HG03095 (cell line): ENCODE measurements around the gene OPN1LW.
"Not testable (repeated sequence)": the region's sequence is repeated elsewhere in the genome, so short reads cannot be mapped to it uniquely, and the experiment has no call there.

Experiments used
- ATAC-seq: cut with Tn5 transposase; IDR thresholded peaks from one replicate; pipeline ENCODE4 v1.9.1; 2021; ENCODE audit warnings: moderate library complexity; ENCODE audit not compliant: unreplicated experiment

Gene OPN1LW

GRCh38 chrX:154144010-154144409 is at the start of gene OPN1LW:
OPN1LW (plus strand) TSS chrX:154144243; CDS start chrX:154144284, 41 bp downstream.
- ATAC-seq = not testable (repeated sequence)

GRCh38 chrX:154094833-154095232 is 49.2 kb upstream of the OPN1LW start:
- ATAC-seq = no peak

- no peak for ATAC-seq
Measured at GRCh38 chrX:154096140-154097002, 47.7 kb upstream of the OPN1LW start.

GRCh38 chrX:154097003-154097588 is 46.9 kb upstream of the OPN1LW start:
- ATAC-seq = peak; percentile 23

- ATAC-seq = peak; percentile 75
Measured at GRCh38 chrX:154097589-154098541, 46.2 kb upstream of the OPN1LW start, which contains the start of gene MECP2. MECP2 (minus strand) TSS chrX:154097717.

- ATAC-seq = no peak
Measured at GRCh38 chrX:154098551-154098950, 45.5 kb upstream of the OPN1LW start.

GRCh38 chrX:154113729-154114128 is 30.3 kb upstream of the OPN1LW start:
- no peak for ATAC-seq

GRCh38 chrX:154114652-154115051 is 29.4 kb upstream of the OPN1LW start:
- no peak for ATAC-seq

GRCh38 chrX:154115071-154115470 is 29.0 kb upstream of the OPN1LW start:
- no peak for ATAC-seq

GRCh38 chrX:154115750-154116149 is 28.3 kb upstream of the OPN1LW start:
- ATAC-seq = no peak

- ATAC-seq = no peak
Measured at GRCh38 chrX:154116426-154117211, 27.4 kb upstream of the OPN1LW start.

- ATAC-seq = no peak
Measured at GRCh38 chrX:154117566-154117965, 26.5 kb upstream of the OPN1LW start.

GRCh38 chrX:154120567-154120966 is 23.5 kb upstream of the OPN1LW start:
- no peak for ATAC-seq

- no peak for ATAC-seq
Measured at GRCh38 chrX:154121207-154121606, 22.8 kb upstream of the OPN1LW start.

- no peak for ATAC-seq
Measured at GRCh38 chrX:154121961-154122360, 22.1 kb upstream of the OPN1LW start.

GRCh38 chrX:154123241-154124219 is 20.5 kb upstream of the OPN1LW start:
- no peak for ATAC-seq

GRCh38 chrX:154125391-154126040 is 18.5 kb upstream of the OPN1LW start:
- ATAC-seq = no peak

- ATAC-seq = no peak
Measured at GRCh38 chrX:154126101-154126500, 17.9 kb upstream of the OPN1LW start.

GRCh38 chrX:154131955-154132354 is 12.1 kb upstream of the OPN1LW start:
- ATAC-seq = no peak
